ENCODE data around the gene TMEM116.
"Not testable (repeated sequence)": the region's sequence is repeated elsewhere in the genome, so short reads cannot be mapped to it uniquely, and the experiment has no call there.

Gene TMEM116

DNA sequence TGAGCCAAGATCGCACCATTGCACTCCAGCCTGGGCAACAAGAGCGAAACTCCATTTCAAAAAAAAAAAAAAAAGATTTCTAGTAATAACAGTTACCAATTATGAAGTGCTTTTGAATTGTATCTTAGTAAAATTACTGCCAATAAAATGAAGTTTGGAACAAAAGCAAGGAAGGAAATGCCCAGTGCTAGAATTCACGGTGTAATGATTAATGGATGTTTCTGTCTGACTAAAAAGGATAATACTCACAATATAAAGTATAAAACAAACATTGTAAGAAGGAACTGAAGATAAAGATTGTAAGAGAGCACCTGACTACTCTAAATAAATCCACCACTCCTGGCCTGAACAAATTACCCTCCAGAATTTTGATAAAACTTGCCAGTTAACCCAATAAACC lies 4.0 kb downstream of the TMEM116 start:
- no peak for DNase-seq

DNA sequence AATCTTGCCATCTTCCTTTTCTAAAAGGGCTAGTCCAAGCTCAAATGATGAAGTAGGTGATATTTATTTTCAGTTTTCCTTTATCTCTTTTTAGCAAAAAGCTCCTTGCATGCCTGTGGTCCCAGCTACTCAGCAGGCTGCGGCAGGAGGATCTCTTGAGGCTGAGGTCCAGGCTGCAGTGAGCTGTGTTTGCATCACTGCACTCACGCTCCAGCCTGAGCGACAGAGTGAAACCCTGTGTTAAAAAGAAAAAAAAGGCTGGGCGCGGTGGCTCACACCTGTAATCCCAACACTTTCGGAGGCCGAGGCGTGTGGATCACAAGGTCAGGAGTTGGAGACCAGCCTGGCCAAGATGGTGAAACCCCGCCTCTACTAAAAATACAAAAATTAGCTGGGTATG lies 5.0 kb downstream of the TMEM116 start:
- DNase-seq: no peak

DNA sequence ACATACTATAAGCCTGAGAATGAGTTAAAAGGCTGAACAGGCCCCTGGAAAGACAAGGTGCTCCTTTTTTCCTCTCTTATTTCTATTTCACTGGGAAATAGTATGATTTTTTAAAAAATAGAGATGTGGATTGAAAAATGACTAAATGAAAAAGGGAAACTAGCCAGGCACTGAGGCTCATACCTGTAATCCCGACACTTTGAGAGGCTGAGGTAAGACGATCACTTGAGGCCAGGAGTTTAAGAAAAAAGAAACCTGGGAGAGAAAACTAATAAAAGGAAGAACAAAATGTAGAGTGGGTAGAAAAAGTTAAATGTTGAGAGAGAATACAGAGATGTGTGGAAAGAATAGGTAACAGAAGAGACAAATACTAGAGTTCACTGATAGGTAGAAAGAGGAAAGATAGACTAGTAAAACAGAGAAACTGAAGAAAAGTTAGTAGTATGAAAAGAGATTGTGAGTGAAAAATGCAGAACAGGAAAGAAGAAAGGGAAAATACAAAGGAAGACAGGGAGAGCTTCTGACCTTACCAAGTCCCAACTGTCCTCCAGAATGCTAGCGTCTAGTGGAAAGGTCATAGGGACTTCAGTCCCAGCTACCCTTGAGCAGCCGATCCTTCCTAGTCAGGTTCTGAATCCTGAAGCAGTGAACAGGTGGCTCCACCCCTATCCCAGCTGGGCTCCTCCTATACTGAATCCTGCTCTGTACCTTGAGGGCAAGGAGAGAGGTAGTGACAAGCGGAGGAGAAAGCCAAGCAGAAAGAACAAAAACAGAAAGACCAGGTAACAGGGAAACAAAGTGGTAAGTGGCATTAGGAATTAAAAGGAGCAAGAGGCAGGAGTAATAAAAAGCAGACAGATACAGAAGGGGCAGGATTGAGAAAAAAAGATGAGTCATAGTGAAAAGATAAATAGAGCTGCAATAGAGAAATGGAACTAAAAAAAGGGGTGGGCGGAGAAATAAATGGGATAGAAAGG lies 7.3 kb downstream of the TMEM116 start:
- no peak for DNase-seq

DNA sequence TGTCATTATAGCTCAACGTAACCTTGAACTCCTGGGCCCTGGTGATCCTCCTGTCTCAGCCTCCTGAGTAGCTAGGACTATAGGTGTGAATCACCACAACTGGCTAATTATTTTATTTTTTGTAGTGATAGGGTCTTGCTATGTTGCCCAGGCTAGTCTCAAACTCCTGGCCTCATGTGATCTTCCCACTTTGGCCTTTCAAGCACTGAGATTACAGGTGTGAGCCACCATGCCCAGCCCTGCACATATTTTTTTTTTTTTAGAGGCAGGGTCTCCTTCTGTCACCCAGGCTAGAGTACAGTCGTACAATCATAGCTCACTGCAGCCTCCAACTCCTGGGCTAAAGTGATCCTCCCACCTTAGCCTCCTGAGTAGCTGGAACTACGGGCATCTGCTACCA lies 8.9 kb downstream of the TMEM116 start:
- DNase-seq: no peak

DNA sequence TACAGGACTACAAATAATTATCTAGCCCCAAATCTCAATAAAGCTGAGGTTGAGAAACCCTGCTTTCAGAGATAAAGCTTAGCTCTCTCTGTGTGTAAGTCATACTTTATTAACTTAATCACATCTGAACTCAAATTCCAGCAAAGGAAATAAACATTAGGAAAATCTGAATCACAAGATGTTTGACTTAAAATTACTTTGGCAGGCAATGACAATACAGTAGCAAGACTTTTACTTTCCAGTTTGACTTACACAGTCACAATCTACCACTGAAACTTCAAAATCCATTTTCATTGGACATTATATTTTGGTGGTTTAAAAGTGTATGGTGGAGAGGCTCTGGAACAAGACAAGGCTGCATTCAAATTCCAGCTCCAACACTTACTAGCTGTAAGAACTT lies 11.4 kb downstream of the TMEM116 start:
- DNase-seq: no peak

DNA sequence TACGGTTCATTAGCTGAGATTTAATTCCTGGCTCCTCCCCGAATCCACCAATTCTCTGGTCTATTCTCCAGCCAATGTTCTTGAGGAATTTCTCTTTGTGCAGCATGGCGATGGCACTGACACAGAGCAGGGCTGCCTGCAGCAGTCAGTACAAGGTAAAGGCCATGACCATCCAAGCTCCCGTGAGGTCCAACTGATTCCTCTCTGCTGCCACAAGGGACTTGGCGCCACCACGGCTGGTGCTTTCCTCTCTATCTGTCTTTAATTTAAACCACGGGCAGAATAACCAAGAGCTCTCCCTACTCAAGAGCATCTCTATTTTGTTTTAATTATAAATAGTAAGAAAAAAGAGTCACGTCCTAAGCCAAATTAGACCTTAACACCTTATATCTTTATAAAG lies 12.1 kb downstream of the TMEM116 start:
- no peak for DNase-seq

DNA sequence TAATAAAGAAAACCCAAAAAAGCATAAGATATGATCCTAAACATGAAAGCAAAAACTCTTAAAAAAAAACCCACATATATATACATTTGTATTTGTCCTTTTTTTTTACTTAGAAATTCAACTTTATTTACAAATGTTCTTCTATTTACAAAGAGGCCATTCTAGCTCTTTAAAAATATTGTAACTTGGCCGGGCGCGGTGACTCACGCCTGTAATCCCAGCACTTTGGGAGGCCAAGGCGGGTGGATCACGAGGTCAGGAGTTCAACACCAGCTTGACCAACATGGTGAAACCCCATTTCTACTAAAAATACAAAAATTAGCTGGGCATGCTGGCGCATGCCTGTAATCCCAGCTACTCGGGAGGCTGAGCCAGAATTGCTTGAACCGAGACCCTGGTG lies 13.8 kb downstream of the TMEM116 start:
- DNase-seq: not testable (repeated sequence)

DNA sequence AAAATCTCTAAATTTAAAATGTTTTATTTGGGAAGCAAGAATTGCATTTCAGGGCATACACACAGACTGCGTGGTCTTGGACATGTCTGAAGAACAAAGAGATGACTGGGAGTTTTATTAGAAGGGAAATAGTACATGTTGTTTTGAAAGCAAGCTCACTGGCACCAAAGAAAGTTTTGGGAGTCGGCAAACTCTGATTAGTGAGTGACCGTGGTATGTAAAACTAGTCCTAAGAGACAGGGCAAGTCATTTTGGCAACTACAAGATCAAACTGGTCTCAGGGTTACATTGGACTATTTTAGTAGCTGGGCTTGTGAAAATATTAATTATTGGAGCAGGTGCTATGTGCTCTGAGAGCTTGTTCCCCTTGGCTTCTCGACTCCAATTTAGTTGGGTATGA lies 14.9 kb downstream of the TMEM116 start:
- no peak for DNase-seq

DNA sequence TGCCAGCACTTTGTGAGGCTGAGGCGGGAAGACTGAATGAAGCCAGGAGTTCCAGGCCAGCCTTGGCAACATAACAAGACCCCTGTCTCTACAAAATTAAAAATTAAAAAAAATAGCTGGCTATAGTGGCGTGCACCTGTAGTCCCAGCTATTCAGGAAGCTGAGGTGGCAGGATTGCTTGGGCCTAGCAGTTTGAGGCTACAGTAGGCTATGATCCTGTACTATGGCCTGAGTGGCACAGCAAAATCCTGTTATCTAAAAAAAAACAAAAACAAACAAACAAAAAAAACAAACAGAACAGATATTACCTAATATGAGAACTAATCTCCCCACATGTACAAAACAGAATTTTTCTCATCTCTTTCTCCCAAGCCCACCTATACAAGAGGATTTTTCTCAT lies 15.7 kb downstream of the TMEM116 start:
- DNase-seq: no peak

DNA sequence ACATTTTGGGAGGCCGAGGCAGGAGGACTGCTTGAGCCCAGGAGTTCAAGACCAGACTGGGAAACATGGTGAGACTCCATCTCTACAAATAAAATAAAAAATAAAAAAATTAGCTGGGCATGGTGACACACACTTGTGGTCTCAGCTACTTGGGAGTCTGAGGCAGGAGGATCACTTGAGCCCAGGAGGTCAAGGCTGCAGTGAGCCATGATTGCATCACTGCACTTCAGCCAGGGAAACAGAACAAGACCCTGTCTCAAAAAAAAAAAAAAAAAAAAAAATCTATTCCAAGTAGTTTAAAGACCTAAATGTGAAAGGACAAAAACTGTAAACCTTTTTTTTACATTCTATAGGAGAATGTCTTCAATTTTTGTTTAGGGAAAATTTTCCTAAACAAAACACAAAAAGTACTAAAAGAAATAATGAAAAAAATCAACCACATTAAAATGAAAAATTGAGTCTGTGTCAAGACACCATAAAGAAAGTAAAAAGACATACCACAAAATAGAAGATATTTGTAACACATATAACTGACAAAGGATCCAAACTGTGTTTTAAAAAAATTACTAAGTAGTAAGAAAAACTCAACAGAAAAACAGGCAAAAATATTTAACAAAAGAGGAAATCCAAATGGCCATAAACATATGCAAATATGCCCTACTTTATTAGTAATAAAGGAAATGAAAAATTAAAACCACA lies 17.0 kb downstream of the TMEM116 start:
- DNase-seq: no peak

DNA sequence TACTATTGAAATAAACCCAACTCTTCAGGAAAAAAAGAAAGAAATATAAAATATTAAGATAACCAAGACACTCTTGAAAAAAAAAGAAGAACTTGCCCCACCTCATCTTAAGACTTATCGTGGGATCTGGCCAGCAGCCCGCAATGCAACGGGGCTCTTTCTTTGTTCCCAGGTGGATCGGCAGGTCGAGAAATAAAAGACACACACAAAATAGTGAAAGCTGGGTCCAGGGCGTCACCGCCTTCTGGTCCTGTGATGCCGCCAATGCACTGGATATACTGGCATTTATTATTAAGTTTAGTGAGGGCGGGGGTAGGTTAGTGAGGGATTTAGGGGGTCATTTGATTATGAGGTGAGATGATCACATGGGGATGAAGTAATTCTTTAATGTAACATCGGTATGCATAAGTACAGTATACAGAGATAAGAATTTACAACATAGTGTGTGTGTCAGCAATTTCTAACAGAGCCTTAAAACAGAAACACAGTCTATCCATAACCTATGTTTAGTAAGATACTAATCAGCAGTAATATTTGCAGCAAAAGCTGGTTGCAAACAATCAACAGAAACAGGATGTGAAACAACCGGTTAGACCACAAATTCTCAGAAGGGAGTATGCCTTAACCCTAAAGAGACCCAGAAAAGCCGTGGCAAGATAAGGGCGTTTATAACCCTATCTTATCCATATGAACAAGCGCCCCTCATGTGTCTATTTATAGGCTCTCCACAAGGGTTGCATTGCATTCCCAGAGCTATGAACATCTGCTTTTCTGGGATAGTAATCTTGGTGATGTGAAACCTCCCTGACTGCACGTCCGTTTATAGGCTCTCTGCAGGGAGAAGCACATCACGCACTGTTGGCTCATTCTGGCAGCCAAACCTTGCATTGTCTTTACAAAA lies 18.5 kb downstream of the TMEM116 start:
- DNase-seq: not testable (repeated sequence)

DNA sequence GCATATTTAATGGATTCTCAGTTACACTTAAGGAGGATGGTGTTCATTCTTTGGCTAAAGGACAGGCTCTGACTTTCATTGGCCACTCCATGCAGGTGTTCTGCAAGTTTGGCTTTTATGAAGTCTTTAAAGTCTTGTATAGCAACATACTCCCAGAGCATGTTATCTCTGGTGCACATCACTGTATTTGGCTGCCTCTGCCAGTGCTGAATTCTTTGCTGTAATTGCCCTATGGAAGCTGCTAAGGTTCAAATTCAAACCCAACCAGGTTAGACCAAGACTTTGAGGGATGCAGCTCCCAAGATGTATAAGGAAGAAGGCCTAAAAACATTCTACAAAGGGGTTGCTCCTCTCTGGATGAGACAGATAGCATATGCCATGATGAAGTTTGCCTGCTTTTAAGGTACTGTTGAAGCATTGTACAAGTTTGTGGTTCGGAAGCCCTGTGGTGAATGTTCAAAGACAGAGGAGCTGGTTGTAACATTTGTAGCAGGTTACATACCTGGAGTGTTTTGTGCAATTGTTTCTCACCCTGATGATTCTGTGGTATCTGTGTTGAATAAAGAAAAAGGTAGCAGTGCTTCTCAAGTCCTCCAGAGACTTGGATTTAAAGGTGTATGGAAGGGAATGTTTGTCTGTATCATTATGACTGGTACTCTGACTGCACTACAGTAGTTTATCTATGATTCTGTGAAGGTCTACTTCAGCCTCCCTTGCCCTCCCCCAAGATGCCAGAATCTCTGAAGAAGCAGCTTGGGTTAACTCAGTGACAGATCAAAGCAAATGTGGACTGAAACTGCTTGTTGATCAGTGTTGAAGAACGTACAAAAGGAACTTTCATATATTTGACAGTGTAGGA lies 19.4 kb downstream of the TMEM116 start:
- DNase-seq: no peak

DNA sequence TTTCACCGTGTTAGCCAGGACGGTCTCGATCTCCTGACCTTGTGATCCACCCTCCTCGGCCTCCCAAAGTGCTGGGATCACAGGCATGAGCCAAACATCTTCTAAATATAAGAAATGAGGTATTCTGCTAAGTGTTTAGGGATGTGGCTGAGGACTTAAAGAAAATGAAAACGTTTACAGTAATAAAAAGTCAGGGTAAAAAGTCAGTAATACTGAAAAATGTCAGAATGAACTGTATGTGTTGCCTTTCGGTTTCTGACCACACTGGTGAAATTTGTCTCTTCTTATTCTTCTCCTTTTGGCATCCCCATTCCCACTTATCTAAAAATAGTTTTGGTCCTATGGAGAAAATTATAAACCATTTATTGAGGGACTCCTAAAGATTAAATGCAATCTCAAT lies 20.5 kb downstream of the TMEM116 start:
- no peak for DNase-seq

DNA sequence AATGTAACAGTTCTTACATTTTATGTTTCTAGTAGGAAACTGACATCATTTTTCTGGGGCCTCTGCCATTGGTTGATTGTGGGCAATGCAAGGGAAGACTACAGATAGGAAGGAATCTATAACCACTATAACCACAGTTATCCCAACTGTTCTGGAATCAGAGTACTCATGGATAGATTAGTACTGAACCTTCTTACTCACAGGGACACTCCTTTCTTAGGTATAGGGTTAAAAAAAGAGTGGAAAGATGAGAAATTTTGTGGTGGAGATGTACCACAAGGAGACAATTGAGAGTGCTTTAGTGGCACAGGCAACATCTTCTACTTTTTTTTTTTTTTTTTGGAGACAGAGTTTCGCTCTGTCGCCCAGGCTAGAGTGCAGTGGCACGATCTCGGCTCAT lies 21.0 kb downstream of the TMEM116 start:
- no peak for DNase-seq

DNA sequence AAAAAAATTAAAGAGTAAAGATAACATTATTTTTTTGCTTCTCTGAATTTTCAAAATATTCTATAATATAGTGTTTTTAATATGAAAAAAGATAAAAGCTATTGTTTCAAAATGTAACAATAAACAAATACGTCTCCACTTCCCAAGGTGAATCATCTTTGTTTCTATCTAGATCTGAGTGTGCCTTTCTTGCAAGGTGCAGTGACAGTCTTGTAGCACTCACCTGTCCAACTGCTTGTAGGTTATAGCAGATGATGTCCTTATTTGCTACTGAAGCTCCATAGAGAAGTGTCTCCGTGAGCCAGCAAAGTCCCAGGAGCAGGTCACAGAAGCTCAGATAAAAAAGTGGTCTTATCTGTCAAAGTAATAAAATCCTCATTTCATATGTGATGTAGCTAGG lies 21.4 kb downstream of the TMEM116 start:
- no peak for DNase-seq

DNA sequence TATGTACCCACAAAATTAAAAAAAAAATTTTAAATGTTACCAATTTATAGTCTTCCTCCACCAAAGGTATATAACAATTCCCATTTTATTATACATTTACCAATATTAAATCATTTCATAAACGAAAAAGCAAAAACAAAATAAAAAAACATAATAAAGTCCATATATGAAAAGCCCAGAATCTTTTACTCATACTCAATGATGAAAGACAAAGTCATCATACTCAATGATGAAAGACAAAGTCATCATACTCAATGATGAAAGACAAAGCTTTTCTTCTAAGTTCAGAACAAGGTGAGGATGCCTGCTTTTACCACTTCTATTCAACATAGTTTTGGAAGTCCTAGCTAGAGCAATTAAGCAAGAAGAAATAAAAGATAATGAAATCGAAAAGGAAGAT lies 28.1 kb downstream of the TMEM116 start:
- DNase-seq: no peak

DNA sequence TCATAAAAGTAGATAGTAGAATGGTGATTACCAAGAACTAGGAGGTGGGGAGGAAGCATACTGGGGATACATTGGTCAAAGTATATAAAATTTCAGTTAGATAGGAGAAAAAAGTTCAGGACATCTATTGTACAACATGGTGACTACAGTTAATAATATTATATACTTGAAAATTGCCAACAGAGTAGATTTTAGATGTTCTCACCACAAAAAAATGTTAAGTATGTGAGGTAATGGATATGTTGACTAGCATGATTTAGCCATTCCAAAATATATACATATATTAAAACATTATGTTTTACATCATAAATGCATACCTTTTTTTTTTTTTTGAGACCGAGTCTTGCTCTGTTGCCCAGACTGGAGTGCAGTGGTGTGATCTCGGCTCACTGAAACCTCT lies 31.0 kb downstream of the TMEM116 start:
- no peak for DNase-seq

DNA sequence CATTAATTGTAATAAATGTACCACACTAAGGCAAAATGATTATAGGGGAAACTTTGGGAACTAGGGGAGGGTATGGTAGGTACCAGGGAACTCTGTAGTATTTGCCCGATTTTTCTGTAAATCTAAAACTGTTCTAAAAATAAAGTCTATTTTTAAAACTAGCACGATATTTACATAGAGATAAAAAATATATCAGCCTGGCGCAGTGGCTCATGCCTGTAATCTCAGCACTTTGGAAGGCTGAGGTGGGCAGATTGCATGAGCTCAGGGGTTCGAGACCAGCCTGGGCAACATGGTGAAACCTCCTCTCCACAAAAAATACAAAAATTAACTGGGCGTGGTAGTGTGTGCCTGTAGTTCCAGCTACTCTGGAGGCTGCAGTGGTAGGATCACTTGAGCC lies 32.4 kb downstream of the TMEM116 start:
- no peak for DNase-seq

DNA sequence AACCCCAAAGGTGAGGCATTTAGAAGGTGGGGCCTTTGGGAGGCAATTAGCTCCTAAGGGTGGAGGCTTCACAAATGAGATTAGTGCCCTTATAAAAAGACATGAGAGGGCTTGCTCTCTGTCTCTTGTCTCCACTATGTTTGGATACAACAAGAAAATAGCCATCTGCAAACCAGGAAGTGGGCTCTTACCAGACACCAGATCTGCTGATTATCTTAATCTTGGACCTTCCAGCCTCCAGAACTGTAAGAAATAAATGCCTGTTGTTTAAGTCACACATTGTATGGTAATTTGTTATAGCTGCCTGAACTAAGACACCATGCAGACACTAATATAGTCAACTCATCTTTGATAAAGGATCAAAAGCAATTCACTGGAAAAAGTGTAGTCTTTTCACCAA lies 34.4 kb downstream of the TMEM116 start:
- no peak for DNase-seq

DNA sequence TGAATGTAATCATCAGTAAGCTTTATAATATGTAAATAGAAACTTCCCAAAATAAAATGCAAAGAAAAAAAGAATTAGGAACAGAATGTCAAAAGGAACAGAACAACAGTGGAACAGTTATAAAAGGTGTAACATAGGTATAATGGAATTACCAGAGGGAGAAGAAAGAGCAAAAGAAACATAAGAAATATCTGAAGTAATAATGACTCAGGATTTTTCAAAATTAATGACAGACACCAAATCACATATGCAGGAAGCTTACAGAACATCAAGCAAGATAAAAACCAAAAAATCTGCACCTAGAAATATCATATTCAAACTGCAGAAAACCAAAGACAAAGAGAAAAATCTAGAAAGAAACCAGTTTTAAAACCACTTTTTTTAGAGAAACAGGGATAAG lies 36.1 kb downstream of the TMEM116 start:
- DNase-seq: no peak

DNA sequence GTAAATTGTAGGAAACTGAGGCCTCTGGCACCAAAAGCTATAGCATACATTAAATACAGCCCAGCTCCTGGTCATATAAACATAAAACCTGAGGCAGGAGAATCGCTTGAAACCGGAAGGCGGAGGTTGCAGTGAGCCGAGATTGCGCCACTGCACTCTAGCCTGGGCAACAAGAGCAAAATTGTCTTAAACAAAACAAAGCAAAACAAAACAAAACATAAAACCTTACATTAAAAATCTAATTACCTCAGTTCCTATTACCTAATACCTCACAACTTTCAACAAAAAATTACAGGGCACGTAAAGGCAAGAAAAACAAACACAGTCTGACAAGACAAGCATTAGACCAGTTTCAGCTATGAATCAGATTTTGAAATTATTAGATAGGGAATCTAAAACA lies 36.7 kb downstream of the TMEM116 start:
- no peak for DNase-seq

All from right hindlimb (tissue), 1 donor.